Measurements from ENCODE around the gene PPIP5K1. TPM values are rescaled to one million over a fixed set of nuclear protein-coding genes. Genes with fewer than 3 reads are reported as not detected.

PPIP5K1 gene
- total RNA-seq, 4 donors from 2014 or later = 60.5 to 273 (median 84.0) TPM

- WGBS, 2 donors (ENCODE audit: low coverage in 1 of 2) = 95% methylated on average over 4 of the region's 7 CpGs; no CpG with 5 or more reads in 1 of the 2 donors
- no peaks in the 10 kb centered on the region for H3K9me3 ChIP-seq
- no peak for DNase-seq
- intact Hi-C loops (cut with DNase I; ENCODE audit: low total_unique reads) = no loop called here
- H3K27ac ChIP-seq = no peak overlapping the region
- no peaks in the 10 kb centered on the region for H3K27me3 ChIP-seq
- H3K36me3 ChIP-seq = peaks cover 0 to 4% (median 0%) of the 10 kb centered on the region in 4 donors
- H3K4me3 ChIP-seq = no peak overlapping the region
- in situ Hi-C loops (cut with MboI; ENCODE audit: low pct_ligation_motif_present in 1 of 4, low pct_unique_long_range_greater_than_20kb in 1 of 4, low sequenced_read_pairs in 3 of 4) = no loop called here
- no peak for TF ChIP-seq POLR2A (IDR thresholded peaks at IDR 0.05)
- no peak for TF ChIP-seq EP300 (IDR thresholded peaks at IDR 0.05; ENCODE audit: low read depth)
- TF ChIP-seq CTCF (IDR thresholded peaks at IDR 0.05) = no peak
- TF ChIP-seq POLR2AphosphoS5 (IDR thresholded peaks at IDR 0.05) = no peak
- H3K4me1 ChIP-seq = peaks cover 0 to 8% (median 0%) of the 10 kb centered on the region in 4 donors
Measured at GRCh38 chr15:43523646-43524045, 66.4 kb downstream of the PPIP5K1 start.

- DNase-seq = no peak
- intact Hi-C loops (cut with DNase I; ENCODE audit: low total_unique reads) (no loop called here), in situ Hi-C loops (cut with MboI; ENCODE audit: low pct_ligation_motif_present in 1 of 4, low pct_unique_long_range_greater_than_20kb in 1 of 4, low sequenced_read_pairs in 3 of 4) (no loop called here)
- 84 to 86% methylated on average over 6 to 9 of the region's 9 CpGs for WGBS, 2 donors (ENCODE audit: low coverage in 1 of 2)
- peaks cover 0 to 4% (median 0%) of the 10 kb centered on the region in 4 donors for H3K36me3 ChIP-seq
- no peak for TF ChIP-seq CTCF (IDR thresholded peaks at IDR 0.05)
- no peak for TF ChIP-seq EP300 (IDR thresholded peaks at IDR 0.05; ENCODE audit: low read depth)
- no peak for TF ChIP-seq POLR2AphosphoS5 (IDR thresholded peaks at IDR 0.05)
- no peak for TF ChIP-seq POLR2A (IDR thresholded peaks at IDR 0.05)
- H3K4me1 ChIP-seq = peaks cover 0 to 12% (median under 1%) of the 10 kb centered on the region in 4 donors
- no peak overlapping the region for H3K4me3 ChIP-seq
- peaks cover 8% of the 10 kb centered on the region for H3K27me3 ChIP-seq
- H3K27ac ChIP-seq = no peak overlapping the region
- no peaks in the 10 kb centered on the region for H3K9me3 ChIP-seq
Measured at GRCh38 chr15:43522247-43522646, 67.8 kb downstream of the PPIP5K1 start.

- TF ChIP-seq CTCF (IDR thresholded peaks at IDR 0.05) = no peak
- no peak for TF ChIP-seq POLR2AphosphoS5 (IDR thresholded peaks at IDR 0.05)
- no peak for TF ChIP-seq EP300 (IDR thresholded peaks at IDR 0.05; ENCODE audit: low read depth)
- no peak for TF ChIP-seq POLR2A (IDR thresholded peaks at IDR 0.05)
- H3K27ac ChIP-seq = no peak overlapping the region
- peaks cover 8% of the 10 kb centered on the region for H3K27me3 ChIP-seq
- H3K4me1 ChIP-seq = peaks cover 0 to 19% (median 3%) of the 10 kb centered on the region in 4 donors
- WGBS, 2 donors (ENCODE audit: low coverage in 1 of 2) = 94 to 100% methylated on average over 1 to 11 of the region's 11 CpGs
- DNase-seq = no peak
- H3K36me3 ChIP-seq = peaks cover 0 to 4% (median 0%) of the 10 kb centered on the region in 4 donors
- H3K4me3 ChIP-seq = no peak overlapping the region
- no peaks in the 10 kb centered on the region for H3K9me3 ChIP-seq
- in situ Hi-C loops (cut with MboI; ENCODE audit: low pct_ligation_motif_present in 1 of 4, low pct_unique_long_range_greater_than_20kb in 1 of 4, low sequenced_read_pairs in 3 of 4) (no loop called here), intact Hi-C loops (cut with DNase I; ENCODE audit: low total_unique reads) (no loop called here)
Measured at GRCh38 chr15:43521419-43521818, 68.6 kb downstream of the PPIP5K1 start.

GRCh38 chr15:43520138-43520537, 69.9 kb downstream of the PPIP5K1 start:
- Histone ChIP-seq H3K9me3 (no peaks in the 10 kb centered on the region), H3K4me1 (peaks cover 0 to 28% (median 10%) of the 10 kb centered on the region in 4 donors), H3K27ac (no peak overlapping the region), H3K4me3 (no peak overlapping the region), H3K36me3 (peaks cover 0 to 4% (median 0%) of the 10 kb centered on the region in 4 donors), H3K27me3 (peaks cover 8% of the 10 kb centered on the region)
- DNase-seq = no peak
- TF ChIP-seq EP300 (IDR thresholded peaks at IDR 0.05; ENCODE audit: low read depth) (no peak), CTCF (IDR thresholded peaks at IDR 0.05) (no peak), POLR2AphosphoS5 (IDR thresholded peaks at IDR 0.05) (no peak), POLR2A (IDR thresholded peaks at IDR 0.05) (no peak)
- intact Hi-C loops (cut with DNase I; ENCODE audit: low total_unique reads) = no loop called here
- in situ Hi-C loops (cut with MboI; ENCODE audit: low pct_ligation_motif_present in 1 of 4, low pct_unique_long_range_greater_than_20kb in 1 of 4, low sequenced_read_pairs in 3 of 4) = no loop called here
- 78 to 80% methylated on average over 1 to 2 of the region's 2 CpGs for WGBS, 2 donors (ENCODE audit: low coverage in 1 of 2)

Data from transverse colon (tissue), 4 donors.